Urinary bladder (tissue), 4 donors: Measurements from ENCODE around the gene DGCR2. TPM values are rescaled to one million over a fixed set of nuclear protein-coding genes. Genes with fewer than 3 reads are reported as not detected.

Source experiments
- DNase-seq: peaks from one replicate; pipeline ENCODE4 v3.0.0-alpha.2; 2015; ENCODE audit errors: extremely low spot score
- H3K27ac ChIP-seq: one replicate; pipeline ENCODE4 v1.5.1; 2013; ENCODE audit warnings: low read depth, mild to moderate bottlenecking, moderate library complexity
- H3K36me3 ChIP-seq: one replicate; pipeline ENCODE4 v1.6.1; 2013; ENCODE audit warnings: mild to moderate bottlenecking, moderate library complexity; ENCODE audit not compliant: insufficient read depth
- H3K4me1 ChIP-seq: one replicate; pipeline ENCODE4 v1.6.1; 2013; ENCODE audit warnings: mild to moderate bottlenecking, moderate library complexity; ENCODE audit not compliant: insufficient read depth
- H3K4me3 ChIP-seq: one replicate; pipeline ENCODE4 v1.5.1; 2013; ENCODE audit warnings: low read depth, low read length
- WGBS: extraction: QIAGEN DNeasy Blood & Tissue Kit; methylation state at CpG from one replicate; pipeline ENCODE4 v1.1.7; 2013; 5-methylcytosine and 5-hydroxymethylcytosine counted together
- polyA plus RNA-seq: library from polyadenylated mRNA; stranded (reverse); fragments of 200-250 nt; gene quantifications from one replicate; pipeline ENCODE4 v1.2.3, GENCODE V29; 2013
- total RNA-seq: library from RNA; depleted of rRNA; stranded (reverse); fragments of >200 nt; gene quantifications from one replicate; pipeline ENCODE4 v1.2.3, GENCODE V29; 2014
- donor health status: healthy with polysubstance abuse.
- donor health status: healthy.

DGCR2 gene
- total and polyA plus RNA-seq, 2 donors, result 41.4 to 61.0 TPM

- 72% methylated on average over 4 of the region's 4 CpGs for WGBS
- Histone ChIP-seq H3K4me1 (no peaks in the 10 kb centered on the region), H3K27ac (no peak overlapping the region), H3K4me3 (no peak overlapping the region), H3K36me3 (no peaks in the 10 kb centered on the region)
- no peak for DNase-seq
Measured at GRCh38 chr22:19115628-19116027, 6.6 kb downstream of the DGCR2 start.

DNA sequence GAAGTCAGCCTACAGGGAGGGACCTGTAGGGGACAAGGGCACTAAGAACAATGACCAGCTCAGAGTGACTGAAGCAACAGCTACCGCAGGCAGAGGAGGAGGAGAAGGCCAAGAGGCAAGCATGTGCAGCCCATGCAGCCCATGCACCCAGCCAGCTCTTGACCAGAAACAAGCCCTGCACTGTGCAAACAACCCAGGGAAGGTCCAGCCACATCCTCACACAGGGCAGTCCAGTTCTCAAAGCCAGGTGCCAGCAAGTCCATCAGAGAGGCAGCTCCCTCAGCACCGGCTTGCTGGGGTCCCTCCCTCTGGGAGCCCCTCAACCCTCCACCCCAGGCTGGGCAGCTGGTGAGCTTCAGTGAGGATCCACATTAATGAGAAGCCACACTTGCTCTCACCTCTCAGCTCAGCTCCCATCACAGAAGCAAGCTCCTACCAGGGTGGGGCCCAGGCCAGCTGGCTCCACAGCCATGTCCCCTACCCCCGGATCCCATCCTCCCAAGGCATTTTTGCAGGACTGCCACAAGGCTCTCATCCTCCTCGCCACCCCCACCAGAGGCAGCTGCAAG lies 7.1 kb downstream of the DGCR2 start:
- no peak overlapping the region for H3K27ac ChIP-seq
- H3K4me3 ChIP-seq, result no peak overlapping the region
- DNase-seq, result no peak
- H3K4me1 ChIP-seq, result no peaks in the 10 kb centered on the region
- 93% methylated on average over 4 of the region's 4 CpGs for WGBS
- no peaks in the 10 kb centered on the region for H3K36me3 ChIP-seq

GRCh38 chr22:19113429-19113828 lies 8.8 kb downstream of the DGCR2 start:
- no peaks in the 10 kb centered on the region for H3K36me3 ChIP-seq
- H3K4me1 ChIP-seq, result no peaks in the 10 kb centered on the region
- H3K4me3 ChIP-seq, result no peak overlapping the region
- no peak for DNase-seq
- H3K27ac ChIP-seq, result no peak overlapping the region
- 98% methylated on average over 5 of the region's 5 CpGs for WGBS

GRCh38 chr22:19111584-19111983 lies 10.6 kb downstream of the DGCR2 start:
- WGBS, result 94% methylated on average over 3 of the region's 3 CpGs
- Histone ChIP-seq H3K4me3 (no peak overlapping the region), H3K36me3 (no peaks in the 10 kb centered on the region), H3K27ac (no peak overlapping the region), H3K4me1 (no peaks in the 10 kb centered on the region)
- DNase-seq, result no peak

GRCh38 chr22:19111140-19111539 lies 11.1 kb downstream of the DGCR2 start:
- DNase-seq, result no peak
- Histone ChIP-seq H3K4me1 (no peaks in the 10 kb centered on the region), H3K4me3 (no peak overlapping the region), H3K36me3 (no peaks in the 10 kb centered on the region), H3K27ac (no peak overlapping the region)
- WGBS, result 89% methylated on average over 3 of the region's 3 CpGs

GRCh38 chr22:19110646-19111045 lies 11.6 kb downstream of the DGCR2 start:
- Histone ChIP-seq H3K4me1 (no peaks in the 10 kb centered on the region), H3K4me3 (no peak overlapping the region), H3K27ac (no peak overlapping the region), H3K36me3 (no peaks in the 10 kb centered on the region)
- DNase-seq, result no peak

DNA sequence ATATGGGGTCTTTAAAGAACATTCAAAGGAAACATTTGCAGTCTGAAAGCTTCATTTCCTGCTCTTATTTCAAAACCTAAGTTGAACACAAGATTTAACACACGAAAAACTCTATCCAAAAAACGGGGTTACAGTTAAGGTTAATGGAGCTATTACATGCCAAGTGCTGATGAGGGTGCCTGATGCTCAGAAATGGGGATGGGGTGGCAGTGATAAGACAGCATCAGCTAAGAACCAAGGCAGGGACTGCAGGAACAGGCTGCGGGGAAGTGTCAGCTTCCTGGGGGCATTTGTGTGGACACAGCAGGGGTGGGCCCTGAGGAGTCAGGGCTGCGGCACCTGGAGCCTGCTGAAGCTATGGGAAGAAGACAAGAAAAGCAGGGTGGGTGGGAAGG lies 12.2 kb downstream of the DGCR2 start:
- Histone ChIP-seq H3K36me3 (no peaks in the 10 kb centered on the region), H3K4me3 (no peak overlapping the region), H3K27ac (peak overlapping the region; percentile 12), H3K4me1 (no peaks in the 10 kb centered on the region)
- DNase-seq, result no peak
- WGBS, result 78% methylated on average over 4 of the region's 4 CpGs

- Histone ChIP-seq H3K4me3 (no peak overlapping the region), H3K27ac (peak overlapping the region; percentile 12), H3K4me1 (no peaks in the 10 kb centered on the region), H3K36me3 (no peaks in the 10 kb centered on the region)
- DNase-seq, result no peak
- 62% methylated on average over 7 of the region's 7 CpGs for WGBS
Measured at GRCh38 chr22:19109198-19110063, 12.8 kb downstream of the DGCR2 start.

GRCh38 chr22:19108807-19109197 lies 13.4 kb downstream of the DGCR2 start:
- Histone ChIP-seq H3K27ac (no peak overlapping the region), H3K4me3 (no peak overlapping the region), H3K36me3 (no peaks in the 10 kb centered on the region), H3K4me1 (no peaks in the 10 kb centered on the region)
- no peak for DNase-seq
- 92% methylated on average over 3 of the region's 3 CpGs for WGBS

DNA sequence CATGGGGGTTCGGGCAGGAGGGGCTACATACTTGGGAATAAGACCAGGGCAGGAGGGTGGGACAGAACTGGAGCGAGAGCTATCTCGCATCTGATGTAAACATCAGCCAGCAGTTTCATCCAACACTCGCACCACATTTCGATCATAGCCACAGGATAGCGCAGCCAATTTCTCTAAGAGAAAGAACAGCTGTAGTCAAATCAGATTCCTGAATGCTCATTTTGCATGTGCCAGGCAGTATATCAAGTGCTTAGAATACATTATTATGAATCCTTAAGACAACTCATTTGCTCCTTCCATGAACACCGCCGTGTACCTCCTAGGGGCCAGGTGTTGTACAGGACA lies 14.5 kb downstream of the DGCR2 start:
- DNase-seq, result no peak
- H3K36me3 ChIP-seq, result no peaks in the 10 kb centered on the region
- 42% methylated on average over 8 of the region's 8 CpGs for WGBS
- no peaks in the 10 kb centered on the region for H3K4me1 ChIP-seq
- no peak overlapping the region for H3K27ac ChIP-seq
- H3K4me3 ChIP-seq, result no peak overlapping the region

GRCh38 chr22:19106886-19107729 lies 15.1 kb downstream of the DGCR2 start:
- Histone ChIP-seq H3K4me1 (no peaks in the 10 kb centered on the region), H3K27ac (no peak overlapping the region), H3K36me3 (no peaks in the 10 kb centered on the region), H3K4me3 (no peak overlapping the region)
- 82% methylated on average over 3 of the region's 3 CpGs for WGBS
- DNase-seq, result no peak

GRCh38 chr22:19105867-19106802 lies 16.1 kb downstream of the DGCR2 start:
- DNase-seq, result no peak
- WGBS, result 59% methylated on average over 18 of the region's 18 CpGs
- no peaks in the 10 kb centered on the region for H3K4me1 ChIP-seq

GRCh38 chr22:19105456-19105855 lies 16.8 kb downstream of the DGCR2 start:
- H3K27ac ChIP-seq, result no peak overlapping the region
- DNase-seq, result no peak
- no peaks in the 10 kb centered on the region for H3K36me3 ChIP-seq
- H3K4me3 ChIP-seq, result no peak overlapping the region
- H3K4me1 ChIP-seq, result no peaks in the 10 kb centered on the region
- 97% methylated on average over 8 of the region's 8 CpGs for WGBS

More at GRCh38 chr22:19105867-19106802, 16.1 kb downstream of the DGCR2 start:
- H3K27ac ChIP-seq, result no peak overlapping the region
- H3K36me3 ChIP-seq, result no peaks in the 10 kb centered on the region
- H3K4me3 ChIP-seq, result no peak overlapping the region
